ENCODE results near the gene GRM4. TPM values are rescaled to one million over a fixed set of nuclear protein-coding genes. Genes with fewer than 3 reads are reported as not detected.
A peak's percentile ranks its signal among the peaks of the same experiment; 100 is the strongest.

GRM4 gene
- total and polyA plus RNA-seq, 9 of the 15 experiments (the other 6 are each of a cell fraction or from before 2014, with no cell fraction given): 0.18 TPM; not detected in 8

DNA sequence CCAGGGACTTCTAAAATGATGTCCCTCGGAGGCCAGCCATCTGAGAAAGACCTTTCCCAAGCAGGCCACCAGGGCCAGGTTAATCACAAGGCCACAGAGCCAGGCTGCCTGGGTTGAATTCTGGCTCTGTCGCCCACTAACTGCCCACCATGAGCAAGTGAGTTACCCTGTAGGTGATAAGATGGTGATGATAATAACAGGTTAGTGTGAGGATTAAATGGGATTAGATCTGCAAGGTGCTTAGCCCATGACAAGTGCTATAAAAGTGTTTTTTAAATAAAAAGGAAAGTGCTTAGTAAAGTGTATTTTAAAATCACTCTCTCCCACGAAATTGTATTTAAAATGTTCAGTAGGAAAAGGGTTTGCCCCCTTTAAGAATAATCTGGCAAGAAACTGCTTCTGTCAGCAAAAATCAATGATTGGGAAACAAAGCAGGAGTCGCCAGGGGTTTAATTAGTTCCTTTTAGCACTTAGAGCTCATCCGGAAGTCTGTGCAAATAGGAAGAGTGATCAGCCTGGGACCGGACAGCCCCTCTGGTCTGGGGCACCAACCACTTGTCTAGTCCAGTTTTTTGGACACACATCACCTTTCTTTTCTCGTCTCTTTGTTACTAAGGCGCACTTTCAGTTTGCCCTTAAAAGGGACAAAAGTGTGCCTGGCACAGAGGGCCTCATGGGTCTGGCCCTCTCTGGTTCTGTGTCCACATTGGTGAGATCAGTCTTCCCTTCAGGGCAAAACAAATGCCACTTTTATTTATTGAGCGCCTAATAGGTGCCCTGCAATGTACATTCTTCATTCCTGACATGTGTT is 150.4 kb downstream of the GRM4 start:
- Histone ChIP-seq H3K4me3 (no peak overlapping the region), H3K9ac (ENCODE audit: insufficient read depth in 1 of 2, low read depth in 2 of 2, low read length in 2 of 2) (no peak overlapping the region), H3K27me3 (ENCODE audit: control insufficient read depth in 2 of 2, insufficient read depth in 2 of 2, low read length in 2 of 2) (peaks cover 26 to 55% of the 10 kb centered on the region in 2 experiments), H4K20me1 (replicated peaks; ENCODE audit: control insufficient read depth, insufficient read depth, low read length) (no peaks in the 10 kb centered on the region; the same call in 1 of the 2 replicates), H3K27ac (ENCODE audit: extremely low read depth, low read depth, low read length) (no peak overlapping the region), H2AFZ (ENCODE audit: low read depth, low read length) (no peak overlapping the region), H3K4me2 (ENCODE audit: insufficient read depth, low read length) (no peak overlapping the region), H3K9me3 (replicated peaks; ENCODE audit: control insufficient read depth, insufficient read depth, low read depth, low read length) (no peaks in the 10 kb centered on the region), H3K79me2 (ENCODE audit: control insufficient read depth, insufficient read depth, low read length) (no peaks in the 10 kb centered on the region), H3K36me3 (ENCODE audit: control insufficient read depth, insufficient read depth, low read length) (no peaks in the 10 kb centered on the region), H3K4me1 (replicated peaks in 1 of 2; ENCODE audit: control insufficient read depth in 2 of 2, insufficient read depth in 2 of 2, low read length in 2 of 2) (no peaks in the 10 kb centered on the region), H3K9me1 (ENCODE audit: control insufficient read depth, insufficient read depth, low read length) (no peaks in the 10 kb centered on the region)
- ATAC-seq (no peak), DNase-seq (ENCODE audit: extremely low read depth in 1 of 4, low spot score in 3 of 4) (no peak), FAIRE-seq (no peak)
- ChIA-PET POLR2A (interaction anchor here (1.1 kb wide), 1 partner anchor 81 kb away, joined by 5 read pairs; no protein-coding TSS in a partner anchor), CTCF (ENCODE audit: low intra/inter-chr PET ratio) (no interaction called here)
- BruUV-seq (replicated peaks): no TSS peak
- WGBS (ENCODE audit: insufficient coverage, low coverage, missing lambda C conversion rate): under 1% methylated on average over 9 of the region's 9 CpGs
- in situ Hi-C loops (cut with MboI) (no loop called here), intact Hi-C loops (cut with micrococcal nuclease) (no loop called here)
- TF ChIP-seq POLR3A (IDR thresholded peaks at IDR 0.05; ENCODE audit: borderline replicate concordance, extremely low read depth, insufficient read depth, insufficient read length): no peak
- peak; percentile 82 for TF ChIP-seq MAFG (tag; conservative IDR thresholded peaks at IDR 0.05)
- TF ChIP-seq HDGF (IDR thresholded peaks at IDR 0.05): no peak
- TF ChIP-seq ZNF696 (CRISPR knock-in tag; conservative IDR thresholded peaks at IDR 0.05): no peak
- peak; percentile 94 for TF ChIP-seq MAFF (IDR thresholded peaks at IDR 0.05; ENCODE audit: low read length)
- no peak for TF ChIP-seq SIN3A (IDR thresholded peaks at IDR 0.05; ENCODE audit: borderline replicate concordance in 2 of 2, control insufficient read depth in 1 of 2, low read depth in 2 of 2, low read length in 2 of 2)
- TF ChIP-seq SRSF9 (IDR thresholded peaks at IDR 0.05; ENCODE audit: borderline replicate concordance, low read depth, low read length): no peak
- peak; percentile 77 for TF ChIP-seq C11orf30 (IDR thresholded peaks at IDR 0.05; ENCODE audit: low read depth)
- no peak for TF ChIP-seq NELFE (IDR thresholded peaks at IDR 0.05; ENCODE audit: insufficient read depth, insufficient read length)
- TF ChIP-seq KDM2B (CRISPR knock-in tag; IDR thresholded peaks at IDR 0.05): no peak
- peak; percentile 94 for TF ChIP-seq MAFK (IDR thresholded peaks at IDR 0.05; ENCODE audit: low read length)
- no peak for TF ChIP-seq ZNF436 (CRISPR knock-in tag; IDR thresholded peaks at IDR 0.05)
- no peak for TF ChIP-seq ZNF197 (CRISPR knock-in tag; IDR thresholded peaks at IDR 0.05; ENCODE audit: low read depth)
- peak; percentile 82 for TF ChIP-seq ZNF316 (IDR thresholded peaks at IDR 0.05)
- no peak for TF ChIP-seq FOXK2 (conservative IDR thresholded peaks at IDR 0.05 in 1 of 2, IDR thresholded peaks at IDR 0.05 in 1 of 2; ENCODE audit: low read depth in 2 of 2)
- no peak for TF ChIP-seq CCAR2 (IDR thresholded peaks at IDR 0.05; ENCODE audit: low read depth, low read length)
